Daoy (cell line): ENCODE results near the gene PPP1R12B. TPM values are rescaled to one million over a fixed set of nuclear protein-coding genes. Genes with fewer than 3 reads are reported as not detected.

Source experiments
- DNase-seq: peaks from one replicate; pipeline ENCODE4 v3.0.0-alpha.2; 2015; ENCODE audit warnings: low read depth
- total RNA-seq: library from RNA; depleted of rRNA; stranded (reverse); fragments of >200 nt; shearing (Covaris generic); gene quantifications from 2 replicates; pipeline ENCODE4 v1.2.3, GENCODE V29; 2014; rRNA removed

The PPP1R12B gene, protein sequence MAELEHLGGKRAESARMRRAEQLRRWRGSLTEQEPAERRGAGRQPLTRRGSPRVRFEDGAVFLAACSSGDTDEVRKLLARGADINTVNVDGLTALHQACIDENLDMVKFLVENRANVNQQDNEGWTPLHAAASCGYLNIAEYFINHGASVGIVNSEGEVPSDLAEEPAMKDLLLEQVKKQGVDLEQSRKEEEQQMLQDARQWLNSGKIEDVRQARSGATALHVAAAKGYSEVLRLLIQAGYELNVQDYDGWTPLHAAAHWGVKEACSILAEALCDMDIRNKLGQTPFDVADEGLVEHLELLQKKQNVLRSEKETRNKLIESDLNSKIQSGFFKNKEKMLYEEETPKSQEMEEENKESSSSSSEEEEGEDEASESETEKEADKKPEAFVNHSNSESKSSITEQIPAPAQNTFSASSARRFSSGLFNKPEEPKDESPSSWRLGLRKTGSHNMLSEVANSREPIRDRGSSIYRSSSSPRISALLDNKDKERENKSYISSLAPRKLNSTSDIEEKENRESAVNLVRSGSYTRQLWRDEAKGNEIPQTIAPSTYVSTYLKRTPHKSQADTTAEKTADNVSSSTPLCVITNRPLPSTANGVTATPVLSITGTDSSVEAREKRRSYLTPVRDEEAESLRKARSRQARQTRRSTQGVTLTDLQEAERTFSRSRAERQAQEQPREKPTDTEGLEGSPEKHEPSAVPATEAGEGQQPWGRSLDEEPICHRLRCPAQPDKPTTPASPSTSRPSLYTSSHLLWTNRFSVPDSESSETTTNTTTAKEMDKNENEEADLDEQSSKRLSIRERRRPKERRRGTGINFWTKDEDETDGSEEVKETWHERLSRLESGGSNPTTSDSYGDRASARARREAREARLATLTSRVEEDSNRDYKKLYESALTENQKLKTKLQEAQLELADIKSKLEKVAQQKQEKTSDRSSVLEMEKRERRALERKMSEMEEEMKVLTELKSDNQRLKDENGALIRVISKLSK
- total RNA-seq, result 8.4 and 12.5 TPM in 2 replicates

DNA sequence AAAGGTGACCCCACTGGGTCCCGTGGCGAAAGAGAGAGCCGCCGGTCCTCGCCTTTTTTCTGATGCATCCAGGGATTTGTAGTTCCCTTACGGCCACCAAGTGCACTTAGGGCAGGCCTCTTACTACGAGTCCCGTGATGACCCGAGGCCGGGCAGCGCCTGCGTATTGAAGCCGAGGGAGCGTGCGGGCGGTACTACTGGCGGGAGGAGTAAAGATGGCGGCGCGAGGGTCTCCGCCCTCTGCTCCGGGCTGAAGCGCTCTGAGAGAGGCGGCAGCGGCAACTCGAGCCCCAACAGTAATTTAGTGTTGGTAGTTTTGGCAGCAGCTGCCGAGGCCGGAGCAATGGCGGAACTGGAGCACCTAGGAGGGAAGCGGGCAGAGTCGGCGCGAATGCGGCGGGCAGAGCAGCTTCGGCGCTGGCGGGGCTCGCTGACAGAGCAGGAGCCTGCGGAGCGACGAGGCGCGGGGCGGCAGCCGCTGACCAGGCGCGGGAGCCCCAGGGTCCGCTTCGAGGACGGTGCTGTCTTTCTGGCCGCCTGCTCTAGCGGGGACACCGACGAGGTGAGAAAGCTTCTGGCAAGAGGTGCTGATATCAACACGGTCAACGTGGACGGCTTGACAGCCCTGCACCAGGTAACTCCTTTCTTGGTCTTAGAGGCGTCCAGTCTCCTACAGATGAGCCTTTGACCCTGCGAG lies at the start of gene PPP1R12B:
Gene PPP1R12B (plus strand): TSS at position 191 of the 697 bp plus-strand sequence. CDS start 153 bp downstream, at position 344.
- peak; percentile 99 for DNase-seq

DNA sequence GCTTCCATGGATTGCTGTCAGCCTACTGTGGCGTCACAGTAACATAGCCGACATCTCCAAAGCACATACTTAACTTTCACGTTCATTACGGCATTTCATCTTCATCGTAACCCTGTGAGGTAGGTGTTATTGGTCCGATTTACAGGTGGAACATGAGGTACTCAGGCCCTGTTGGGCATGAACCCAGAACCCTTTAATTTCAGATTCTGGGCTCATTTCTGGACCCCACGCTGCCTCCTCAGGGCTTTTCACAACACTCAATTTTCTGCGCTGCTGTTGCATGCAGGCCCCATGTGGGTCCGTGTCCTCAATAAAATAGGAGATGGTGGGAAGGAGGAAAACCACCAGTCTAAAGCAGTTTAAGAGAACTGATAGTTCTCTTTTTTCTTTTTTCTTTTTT lies 46.3 kb upstream of the PPP1R12B start:
- DNase-seq, result no peak

DNA sequence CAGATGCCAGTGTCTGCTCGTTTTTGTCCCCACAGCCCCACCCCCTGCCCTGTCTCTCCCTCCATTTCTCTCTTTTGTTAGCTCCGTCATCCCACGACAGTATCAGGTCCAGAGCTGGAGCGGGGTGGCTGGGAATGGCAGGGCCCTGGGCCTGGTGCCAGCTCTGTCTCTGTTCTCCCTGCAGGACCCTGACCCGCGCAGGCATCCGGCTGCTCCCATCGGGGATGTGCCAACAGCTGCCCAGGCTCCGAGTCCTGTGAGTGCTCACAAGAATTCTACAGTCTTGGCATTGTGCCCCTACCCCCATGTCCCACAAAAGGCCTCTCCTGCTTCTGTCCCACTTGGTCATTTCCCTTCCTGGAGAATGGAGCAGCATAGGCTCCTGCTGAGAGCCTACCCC lies 44.1 kb upstream of the PPP1R12B start:
- no peak for DNase-seq

GRCh38 chr1:202305168-202305567 lies 43.3 kb upstream of the PPP1R12B start:
- DNase-seq, result no peak

- no peak for DNase-seq
These were observed 41.8 kb upstream of the PPP1R12B start for GRCh38 chr1:202306535-202307345.

DNA sequence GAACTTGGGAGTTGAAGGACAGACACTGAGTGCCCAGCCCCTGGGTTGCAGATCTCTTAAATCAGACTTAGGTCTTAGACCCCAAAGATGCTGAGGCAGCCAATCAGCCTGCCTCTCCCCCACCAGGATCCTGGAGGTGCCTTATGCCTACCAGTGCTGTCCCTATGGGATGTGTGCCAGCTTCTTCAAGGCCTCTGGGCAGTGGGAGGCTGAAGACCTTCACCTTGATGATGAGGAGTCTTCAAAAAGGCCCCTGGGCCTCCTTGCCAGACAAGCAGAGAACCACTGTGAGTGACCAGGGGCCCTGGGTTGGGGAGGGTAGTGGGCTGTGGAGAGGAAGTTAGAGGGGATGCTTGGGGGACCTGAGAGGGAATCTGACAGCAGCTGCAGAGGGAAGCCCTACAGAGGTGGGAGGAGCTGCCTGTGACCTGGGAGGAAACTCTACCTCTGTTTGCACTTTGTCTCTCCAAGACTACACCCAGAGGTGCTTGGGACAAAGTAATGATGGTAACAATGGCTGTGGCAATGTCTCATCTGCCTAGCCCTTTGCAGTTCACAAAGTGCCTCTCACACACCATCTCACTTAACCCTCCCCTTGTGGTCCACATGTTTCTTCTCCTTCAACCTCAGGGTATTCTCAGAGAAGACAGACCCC lies 38.3 kb upstream of the PPP1R12B start:
- DNase-seq, result no peak

DNA sequence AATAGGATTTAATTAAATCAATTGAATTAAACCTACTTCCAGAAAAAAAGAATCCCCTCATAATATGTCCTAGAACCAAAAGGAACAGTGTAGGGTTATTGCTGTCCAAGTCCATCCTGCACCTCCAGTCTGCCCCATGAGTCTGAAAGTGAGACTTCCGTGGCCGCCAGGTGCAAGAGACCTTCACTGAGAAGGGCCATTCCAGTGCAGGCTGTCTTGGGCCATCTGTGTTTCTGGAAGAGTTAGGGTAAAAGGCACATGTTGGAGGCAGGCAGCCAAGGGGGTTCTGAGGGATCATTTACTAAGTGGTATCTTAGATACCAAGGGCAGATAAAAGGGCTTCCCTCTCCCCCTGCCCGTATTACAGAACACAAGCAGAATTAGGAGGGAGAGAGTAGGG lies 37.8 kb upstream of the PPP1R12B start:
- no peak for DNase-seq

DNA sequence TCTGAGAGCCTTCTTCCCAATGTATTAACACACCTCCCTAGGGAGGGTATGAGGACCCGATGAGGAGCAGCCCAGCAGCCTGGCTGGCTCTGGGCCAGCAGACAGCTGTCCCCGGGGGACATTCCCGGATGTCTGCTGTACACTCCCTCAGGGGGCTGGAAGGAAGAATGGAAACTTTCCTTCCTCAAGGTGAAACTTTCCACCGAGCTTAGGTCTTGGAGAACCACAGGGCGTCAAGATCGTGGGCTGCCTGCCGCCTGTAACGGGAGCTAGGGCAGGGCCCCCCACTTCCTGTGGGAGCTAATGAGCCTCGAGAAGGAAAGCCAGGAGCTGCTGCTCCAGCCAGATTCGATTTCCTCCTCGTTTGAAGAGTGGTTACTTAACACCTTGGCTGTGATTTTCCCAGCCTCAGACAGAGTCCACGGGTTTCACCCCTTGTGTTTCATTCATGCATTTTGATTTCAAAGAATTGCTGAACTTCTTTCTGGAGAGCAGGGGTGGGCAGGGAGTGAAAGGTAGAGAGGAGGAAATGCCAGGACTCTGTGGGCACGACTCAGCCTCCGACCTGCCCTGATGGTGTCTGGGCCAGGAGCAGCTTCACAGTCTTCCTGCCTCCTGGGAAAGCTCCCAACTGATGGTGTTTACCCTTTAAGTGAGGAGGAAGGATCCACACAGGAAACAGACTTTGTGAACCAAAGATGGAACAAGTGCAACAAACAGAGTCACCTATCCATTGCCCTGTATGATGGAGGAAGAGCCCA lies 36.4 kb upstream of the PPP1R12B start:
- DNase-seq, result peak; percentile 39

DNA sequence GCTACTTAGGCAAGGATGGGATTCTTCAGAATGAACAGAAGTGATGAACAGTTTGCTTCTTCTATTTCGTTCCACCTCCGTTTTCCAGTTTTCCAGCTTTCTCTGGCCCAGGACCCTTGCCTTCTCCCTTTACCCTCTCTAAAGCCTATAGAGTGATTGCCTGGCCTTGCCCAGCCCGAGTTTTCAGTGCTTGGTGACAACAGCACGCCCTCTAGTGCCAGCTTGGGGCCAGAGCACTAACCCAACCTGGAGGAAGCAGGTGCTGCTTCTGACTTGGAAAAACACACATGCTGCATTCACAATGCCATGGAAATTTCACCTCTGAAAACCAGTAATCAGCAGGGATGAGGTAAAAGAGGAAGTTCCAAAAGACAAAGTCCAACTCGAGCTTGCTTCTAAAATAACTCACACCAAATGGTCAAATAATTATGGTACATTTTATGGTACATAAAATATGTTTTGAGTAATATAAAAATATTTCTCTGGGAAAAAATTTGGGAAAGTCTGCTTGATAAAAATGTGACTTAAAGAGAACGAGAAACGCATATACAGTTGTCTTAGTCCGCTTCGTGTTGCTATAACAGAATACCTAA lies 32.8 kb upstream of the PPP1R12B start:
- peak; percentile 77 for DNase-seq

DNA sequence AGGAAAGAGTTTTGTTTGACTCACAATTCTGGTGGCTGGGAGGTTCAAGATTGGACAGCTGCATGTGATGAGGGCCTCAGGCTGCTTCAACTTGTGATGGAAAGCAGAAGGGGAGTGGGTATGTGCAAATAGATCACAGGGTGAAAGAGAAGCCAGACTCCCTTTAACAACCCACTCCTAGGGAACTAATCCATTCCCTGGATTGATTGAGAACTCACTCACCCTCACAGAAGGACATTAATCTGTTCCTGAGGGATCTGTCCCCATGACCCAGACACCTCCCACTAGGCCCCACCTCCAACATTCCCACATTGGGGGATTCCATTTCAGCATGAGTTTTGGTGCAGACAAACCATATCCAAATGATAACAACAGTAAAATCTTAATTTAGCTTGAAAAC lies 32.3 kb upstream of the PPP1R12B start:
- no peak for DNase-seq

DNA sequence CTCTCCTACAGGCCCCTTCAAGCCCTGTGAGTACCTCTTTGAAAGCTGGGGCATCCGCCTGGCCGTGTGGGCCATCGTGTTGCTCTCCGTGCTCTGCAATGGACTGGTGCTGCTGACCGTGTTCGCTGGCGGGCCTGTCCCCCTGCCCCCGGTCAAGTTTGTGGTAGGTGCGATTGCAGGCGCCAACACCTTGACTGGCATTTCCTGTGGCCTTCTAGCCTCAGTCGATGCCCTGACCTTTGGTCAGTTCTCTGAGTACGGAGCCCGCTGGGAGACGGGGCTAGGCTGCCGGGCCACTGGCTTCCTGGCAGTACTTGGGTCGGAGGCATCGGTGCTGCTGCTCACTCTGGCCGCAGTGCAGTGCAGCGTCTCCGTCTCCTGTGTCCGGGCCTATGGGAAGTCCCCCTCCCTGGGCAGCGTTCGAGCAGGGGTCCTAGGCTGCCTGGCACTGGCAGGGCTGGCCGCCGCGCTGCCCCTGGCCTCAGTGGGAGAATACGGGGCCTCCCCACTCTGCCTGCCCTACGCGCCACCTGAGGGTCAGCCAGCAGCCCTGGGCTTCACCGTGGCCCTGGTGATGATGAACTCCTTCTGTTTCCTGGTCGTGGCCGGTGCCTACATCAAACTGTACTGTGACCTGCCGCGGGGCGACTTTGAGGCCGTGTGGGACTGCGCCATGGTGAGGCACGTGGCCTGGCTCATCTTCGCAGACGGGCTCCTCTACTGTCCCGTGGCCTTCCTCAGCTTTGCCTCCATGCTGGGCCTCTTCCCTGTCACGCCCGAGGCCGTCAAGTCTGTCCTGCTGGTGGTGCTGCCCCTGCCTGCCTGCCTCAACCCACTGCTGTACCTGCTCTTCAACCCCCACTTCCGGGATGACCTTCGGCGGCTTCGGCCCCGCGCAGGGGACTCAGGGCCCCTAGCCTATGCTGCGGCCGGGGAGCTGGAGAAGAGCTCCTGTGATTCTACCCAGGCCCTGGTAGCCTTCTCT lies 30.3 kb upstream of the PPP1R12B start:
- no peak for DNase-seq

- peak; percentile 19 for DNase-seq
These were observed 29.0 kb upstream of the PPP1R12B start for GRCh38 chr1:202319381-202320080.

DNA sequence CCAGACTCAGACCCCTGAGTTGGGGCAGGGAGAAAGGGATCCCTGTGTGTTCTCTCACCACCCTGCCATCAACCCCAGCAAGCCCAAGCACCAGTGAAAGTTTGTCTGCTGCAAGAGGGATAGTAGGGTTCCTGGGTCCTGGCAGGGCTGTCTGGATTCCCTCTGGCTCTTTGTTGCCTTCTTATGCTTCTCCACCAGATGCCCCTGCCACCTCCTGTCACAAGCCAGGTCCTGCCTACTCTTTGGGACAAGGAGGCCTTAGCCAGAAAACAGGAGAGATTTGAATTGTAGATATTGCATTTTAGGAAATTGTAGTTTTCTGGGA lies 28.5 kb upstream of the PPP1R12B start:
- no peak for DNase-seq

DNA sequence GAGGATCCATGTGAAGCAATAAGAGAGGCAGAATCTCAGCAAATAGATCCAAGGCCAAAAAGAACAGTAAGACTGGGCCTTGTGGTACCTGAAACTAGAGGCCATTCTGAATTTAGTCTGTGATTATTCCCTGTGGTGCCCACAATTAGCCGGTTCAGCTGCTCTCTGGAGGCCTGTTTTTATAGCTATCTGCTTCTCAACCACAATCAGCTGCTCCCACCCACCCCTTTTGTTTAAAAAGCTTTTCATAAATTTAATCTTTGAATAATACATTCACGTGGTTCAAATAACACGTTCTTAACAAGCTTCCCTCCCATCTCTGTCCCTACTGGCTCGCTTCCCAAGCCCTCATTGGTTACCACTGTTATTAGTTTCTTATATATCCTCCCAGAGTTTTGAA lies 24.8 kb upstream of the PPP1R12B start:
- no peak for DNase-seq

- no peak for DNase-seq
These were observed 23.9 kb upstream of the PPP1R12B start for GRCh38 chr1:202324646-202325045.

DNA sequence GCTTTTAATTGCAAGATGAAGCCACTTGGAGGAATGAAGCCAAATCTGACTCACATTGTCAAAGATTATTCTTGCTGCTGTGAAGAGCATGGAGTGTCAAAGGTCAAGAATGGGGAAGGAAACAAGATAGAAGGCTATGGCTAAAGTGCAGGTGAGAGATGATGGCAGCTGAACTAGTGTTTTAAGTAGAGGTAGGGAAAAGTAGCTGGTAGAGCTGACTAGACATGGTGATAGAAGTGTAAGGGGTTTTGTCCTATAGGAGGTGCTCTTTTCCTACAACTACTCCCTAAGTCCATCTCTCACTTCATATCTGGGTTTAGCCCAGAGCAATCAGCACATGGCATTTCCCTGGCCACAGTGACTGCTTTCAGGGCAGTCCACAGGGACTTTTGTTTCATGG lies 18.6 kb upstream of the PPP1R12B start:
- no peak for DNase-seq

DNA sequence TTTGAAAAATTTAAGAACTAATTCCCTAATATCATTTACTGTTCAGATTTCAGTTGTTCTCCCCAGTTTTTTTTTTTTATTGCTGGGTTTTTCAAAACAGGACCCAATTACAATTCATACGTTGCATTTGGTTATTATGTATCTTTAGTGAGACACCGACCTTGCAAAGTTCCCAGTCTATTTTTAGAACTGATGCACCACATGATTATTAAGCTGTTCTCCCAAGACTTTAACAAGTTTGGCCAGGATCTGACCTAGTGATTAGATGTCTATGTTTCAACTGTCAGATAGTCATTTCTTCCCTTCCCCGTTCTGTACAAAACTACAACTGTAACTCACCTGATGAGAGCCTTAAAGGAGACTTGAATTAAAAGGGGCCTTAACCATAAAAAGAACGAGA lies 14.6 kb upstream of the PPP1R12B start:
- DNase-seq, result no peak
